ENCODE measurements around the gene MASP2. TPM values are rescaled to one million over a fixed set of nuclear protein-coding genes. Genes with fewer than 3 reads are reported as not detected.
A peak's percentile ranks its signal among the peaks of the same experiment; 100 is the strongest.

The MASP2 gene
- total and polyA plus RNA-seq, 9 of the 15 experiments (the other 6 are each of a cell fraction or from before 2014, with no cell fraction given): 0.01 to 0.23 (median 0.06) TPM; not detected in 3

GRCh38 chr1:11059968-11060830, 13.2 kb upstream of the MASP2 start, which contains the start of gene SRM (continued):
- TF ChIP-seq, protein P1, sequence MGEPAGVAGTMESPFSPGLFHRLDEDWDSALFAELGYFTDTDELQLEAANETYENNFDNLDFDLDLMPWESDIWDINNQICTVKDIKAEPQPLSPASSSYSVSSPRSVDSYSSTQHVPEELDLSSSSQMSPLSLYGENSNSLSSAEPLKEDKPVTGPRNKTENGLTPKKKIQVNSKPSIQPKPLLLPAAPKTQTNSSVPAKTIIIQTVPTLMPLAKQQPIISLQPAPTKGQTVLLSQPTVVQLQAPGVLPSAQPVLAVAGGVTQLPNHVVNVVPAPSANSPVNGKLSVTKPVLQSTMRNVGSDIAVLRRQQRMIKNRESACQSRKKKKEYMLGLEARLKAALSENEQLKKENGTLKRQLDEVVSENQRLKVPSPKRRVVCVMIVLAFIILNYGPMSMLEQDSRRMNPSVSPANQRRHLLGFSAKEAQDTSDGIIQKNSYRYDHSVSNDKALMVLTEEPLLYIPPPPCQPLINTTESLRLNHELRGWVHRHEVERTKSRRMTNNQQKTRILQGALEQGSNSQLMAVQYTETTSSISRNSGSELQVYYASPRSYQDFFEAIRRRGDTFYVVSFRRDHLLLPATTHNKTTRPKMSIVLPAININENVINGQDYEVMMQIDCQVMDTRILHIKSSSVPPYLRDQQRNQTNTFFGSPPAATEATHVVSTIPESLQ (CRISPR knock-in tag; IDR thresholded peaks at IDR 0.05): 0 out of 2 replicates have a peak, but pooled peaks have one; percentile 71
- no peak for TF ChIP-seq SMARCA4 (IDR thresholded peaks at IDR 0.05)
- TF ChIP-seq MAZ (CRISPR knock-in tag; conservative IDR thresholded peaks at IDR 0.05 in 1 of 2, IDR thresholded peaks at IDR 0.05 in 1 of 2): peak in 1 of 2 experiments; percentile 70; a peak in 2 of 4 replicates
- TF ChIP-seq NR0B1 (IDR thresholded peaks at IDR 0.05; ENCODE audit: partially characterized antibody): no peak
- no peak for TF ChIP-seq SMARCE1 (IDR thresholded peaks at IDR 0.05)
- TF ChIP-seq GTF2F1 (IDR thresholded peaks at IDR 0.05; ENCODE audit: low read depth, low read length): no peak
- TF ChIP-seq SMAD2 (IDR thresholded peaks at IDR 0.05; ENCODE audit: low read depth, low read length): no peak
- TF ChIP-seq ZNF263 (CRISPR knock-in tag; IDR thresholded peaks at IDR 0.05; ENCODE audit: borderline replicate concordance): 0 out of 2 replicates have a peak, but pooled peaks have one; percentile 16
- TF ChIP-seq, protein P2, sequence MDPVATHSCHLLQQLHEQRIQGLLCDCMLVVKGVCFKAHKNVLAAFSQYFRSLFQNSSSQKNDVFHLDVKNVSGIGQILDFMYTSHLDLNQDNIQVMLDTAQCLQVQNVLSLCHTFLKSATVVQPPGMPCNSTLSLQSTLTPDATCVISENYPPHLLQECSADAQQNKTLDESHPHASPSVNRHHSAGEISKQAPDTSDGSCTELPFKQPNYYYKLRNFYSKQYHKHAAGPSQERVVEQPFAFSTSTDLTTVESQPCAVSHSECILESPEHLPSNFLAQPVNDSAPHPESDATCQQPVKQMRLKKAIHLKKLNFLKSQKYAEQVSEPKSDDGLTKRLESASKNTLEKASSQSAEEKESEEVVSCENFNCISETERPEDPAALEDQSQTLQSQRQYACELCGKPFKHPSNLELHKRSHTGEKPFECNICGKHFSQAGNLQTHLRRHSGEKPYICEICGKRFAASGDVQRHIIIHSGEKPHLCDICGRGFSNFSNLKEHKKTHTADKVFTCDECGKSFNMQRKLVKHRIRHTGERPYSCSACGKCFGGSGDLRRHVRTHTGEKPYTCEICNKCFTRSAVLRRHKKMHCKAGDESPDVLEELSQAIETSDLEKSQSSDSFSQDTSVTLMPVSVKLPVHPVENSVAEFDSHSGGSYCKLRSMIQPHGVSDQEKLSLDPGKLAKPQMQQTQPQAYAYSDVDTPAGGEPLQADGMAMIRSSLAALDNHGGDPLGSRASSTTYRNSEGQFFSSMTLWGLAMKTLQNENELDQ (CRISPR knock-in tag; IDR thresholded peaks at IDR 0.05; ENCODE audit: borderline replicate concordance): no peak
- TF ChIP-seq SMARCB1 (IDR thresholded peaks at IDR 0.05; ENCODE audit: insufficient read length, low read depth): no peak
- TF ChIP-seq ZEB2 (IDR thresholded peaks at IDR 0.05): no peak
- no peak for TF ChIP-seq XRCC3 (IDR thresholded peaks at IDR 0.05)
- no peak for TF ChIP-seq CSDE1 (IDR thresholded peaks at IDR 0.05)
- TF ChIP-seq SNIP1 (IDR thresholded peaks at IDR 0.05; ENCODE audit: low read depth): no peak
- TF ChIP-seq THRAP3 (IDR thresholded peaks at IDR 0.05; ENCODE audit: borderline replicate concordance): no peak
- TF ChIP-seq SFPQ (IDR thresholded peaks at IDR 0.05; ENCODE audit: low read depth, low read length): no peak
- no peak for TF ChIP-seq SAFB2 (IDR thresholded peaks at IDR 0.05; ENCODE audit: borderline replicate concordance, low read depth, low read length, severe bottlenecking)
- TF ChIP-seq ZZZ3 (IDR thresholded peaks at IDR 0.05): no peak
- no peak for TF ChIP-seq CBFA2T3 (IDR thresholded peaks at IDR 0.05)
- peak; percentile 99 for TF ChIP-seq RBM25 (IDR thresholded peaks at IDR 0.05; ENCODE audit: low read depth, low read length, severe bottlenecking)
- TF ChIP-seq CHCHD3 (CRISPR knock-in tag; IDR thresholded peaks at IDR 0.05): no peak
